CD14-positive monocyte (primary cell): ENCODE measurements around the gene ZMYND19. TPM values are rescaled to one million over a fixed set of nuclear protein-coding genes. Genes with fewer than 3 reads are reported as not detected.

Experiments
- DNase-seq, 3 donors: peaks; one replicate each; pipeline ENCODE4 v3.0.0-alpha.2; 2011 to 2022
- H2AFZ ChIP-seq: 2 replicates; pipeline ENCODE4 v1.6.0; 2012; ENCODE audit warnings: mild to moderate bottlenecking, low read depth, low read length, inconsistent platforms; ENCODE audit not compliant: insufficient read depth, poor library complexity, severe bottlenecking
- H3K27ac ChIP-seq, 2 donors: 1 replicate in 1 of 2; 2 replicates in 1 of 2; pipeline ENCODE4 v1.5.1; 2012 to 2013; ENCODE audit warnings: low read length in 2 of 2, control low read depth in 1 of 2, inconsistent platforms in 1 of 2, low read depth in 1 of 2, mild to moderate bottlenecking in 1 of 2
- H3K27me3 ChIP-seq, 2 donors: one replicate each; pipeline versions ENCODE4 v1.6.0 to v1.6.1; 2011 to 2013; ENCODE audit warnings: low read length in 2 of 2; ENCODE audit not compliant: control insufficient read depth in 2 of 2, insufficient read depth in 2 of 2
- H3K36me3 ChIP-seq, 2 donors: replicated peaks in 1 of 2; 1 replicate in 1 of 2; 2 replicates in 1 of 2; pipeline versions ENCODE4 v1.5.1 to v1.6.1; 2012 to 2013; ENCODE audit warnings: low read length in 2 of 2, control low read depth in 1 of 2, inconsistent platforms in 1 of 2, mild to moderate bottlenecking in 1 of 2; ENCODE audit not compliant: insufficient read depth in 2 of 2, control insufficient read depth in 1 of 2
- H3K4me1 ChIP-seq, 2 donors: 1 replicate in 1 of 2; 2 replicates in 1 of 2; pipeline versions ENCODE4 v1.5.1 to v1.6.1; 2012 to 2013; ENCODE audit warnings: low read length in 2 of 2, control low read depth in 1 of 2, inconsistent platforms in 1 of 2, mild to moderate bottlenecking in 1 of 2, moderate library complexity in 1 of 2; ENCODE audit not compliant: insufficient read depth in 2 of 2, control insufficient read depth in 1 of 2
- H3K4me2 ChIP-seq: replicated peaks from 2 replicates; pipeline ENCODE3; 2012; ENCODE audit warnings: low read length, moderate library complexity, mild to moderate bottlenecking; ENCODE audit not compliant: poor library complexity, severe bottlenecking; ENCODE audit errors: extremely low read depth
- H3K4me3 ChIP-seq, 3 experiments: fragments of 200-600 bp in 1 of 3; sonication (generic) in 1 of 3; replicated peaks in 1 of 3; 1 replicate in 2 of 3; 2 replicates in 1 of 3; pipeline ENCODE4 v1.5.1; 2011 to 2013; ENCODE audit warnings: low read length in 3 of 3, mild to moderate bottlenecking in 3 of 3, control low read depth in 2 of 3, low read depth in 2 of 3, inconsistent platforms in 1 of 3, moderate library complexity in 1 of 3
- H3K79me2 ChIP-seq: 2 replicates; pipeline ENCODE4 v1.6.0; 2012; ENCODE audit warnings: mild to moderate bottlenecking, control low read depth, inconsistent platforms, low read length, moderate library complexity; ENCODE audit not compliant: insufficient read depth
- H3K9ac ChIP-seq: 2 replicates; pipeline ENCODE4 v1.6.0; 2017; ENCODE audit warnings: low read length, mild to moderate bottlenecking; ENCODE audit not compliant: insufficient read depth, poor library complexity, severe bottlenecking
- H3K9me3 ChIP-seq, 2 donors: replicated peaks in 1 of 2; 1 replicate in 1 of 2; 2 replicates in 1 of 2; pipeline versions ENCODE4 v1.5.1 to v1.6.1; 2012 to 2013; ENCODE audit warnings: low read length in 2 of 2, control low read depth in 1 of 2; ENCODE audit not compliant: control insufficient read depth in 1 of 2, insufficient read depth in 1 of 2
- H4K20me1 ChIP-seq: 2 replicates; pipeline ENCODE4 v1.6.0; 2012; ENCODE audit warnings: mild to moderate bottlenecking, low read length, control low read depth, moderate library complexity; ENCODE audit not compliant: insufficient read depth
- H3K27ac Mint-ChIP-seq, 7 donors: one replicate each; pipeline ENCODE4 v1.8.0; 2020; ENCODE audit warnings: mild to moderate bottlenecking in 7 of 7, mixed read lengths in 7 of 7, moderate library complexity in 6 of 7, inconsistent platforms in 2 of 7
- H3K27me3 Mint-ChIP-seq, 3 donors: one replicate each; pipeline ENCODE4 v1.8.0; 2021 to 2022; ENCODE audit warnings: low read depth in 3 of 3, mild to moderate bottlenecking in 3 of 3, mixed read lengths in 3 of 3, moderate library complexity in 3 of 3, inconsistent platforms in 1 of 3
- H3K36me3 Mint-ChIP-seq, 2 donors: one replicate each; pipeline ENCODE4 v1.8.0; 2020; ENCODE audit warnings: mixed read lengths in 2 of 2, inconsistent platforms in 1 of 2, mild to moderate bottlenecking in 1 of 2
- H3K4me1 Mint-ChIP-seq: one replicate; pipeline ENCODE4 v1.8.0; 2020; ENCODE audit warnings: mild to moderate bottlenecking, mixed read lengths
- H3K4me3 Mint-ChIP-seq, 2 donors: one replicate each; pipeline ENCODE4 v1.8.0; 2020; ENCODE audit warnings: mild to moderate bottlenecking in 2 of 2, mixed read lengths in 2 of 2, moderate library complexity in 1 of 2
- H3K9me3 Mint-ChIP-seq, 7 donors: one replicate each; pipeline ENCODE4 v1.8.0; 2020 to 2022; ENCODE audit warnings: mixed read lengths in 7 of 7, mild to moderate bottlenecking in 6 of 7, moderate library complexity in 6 of 7, inconsistent platforms in 2 of 7
- whole genome bisulfite sequencing: methylation state at CpG from one replicate; pipeline ENCODE4 v1.1.5; 2013; ENCODE audit warnings: missing lambda C conversion rate; ENCODE audit not compliant: insufficient coverage; 5-methylcytosine and 5-hydroxymethylcytosine counted together
- intact Hi-C, 2 donors: fragments of 100-400 bp; cut with micrococcal nuclease; formaldehyde crosslinking; loops; one replicate each; pipeline versions ENCODE4 v1.15.0 to v1.15.1; 2023
- polyA plus RNA-seq, 3 donors: library from polyadenylated mRNA; depleted of rRNA in 1 of 3; unstranded in 2 of 3; stranded (reverse) in 1 of 3; fragments of 300-500 nt in 2 of 3; fragments of >200 nt in 1 of 3; fragmentation: Illumina TruSeq in 2 of 3; gene quantifications; 1 replicate in 2 of 3; 2 replicates in 1 of 3; pipeline ENCODE4 v1.2.3, GENCODE V29; 2012 to 2021
- TF ChIP-seq, protein P1 (sequence below): fragments of 200-600 bp; IDR thresholded peaks from one replicate; pipeline ENCODE4 v1.8.0; 2022; ENCODE audit warnings: antibody characterized with exemption, mild to moderate bottlenecking

ZMYND19 gene
- polyA plus RNA-seq, 3 donors = 1.9 to 12.4 (median 4.5) TPM

DNA sequence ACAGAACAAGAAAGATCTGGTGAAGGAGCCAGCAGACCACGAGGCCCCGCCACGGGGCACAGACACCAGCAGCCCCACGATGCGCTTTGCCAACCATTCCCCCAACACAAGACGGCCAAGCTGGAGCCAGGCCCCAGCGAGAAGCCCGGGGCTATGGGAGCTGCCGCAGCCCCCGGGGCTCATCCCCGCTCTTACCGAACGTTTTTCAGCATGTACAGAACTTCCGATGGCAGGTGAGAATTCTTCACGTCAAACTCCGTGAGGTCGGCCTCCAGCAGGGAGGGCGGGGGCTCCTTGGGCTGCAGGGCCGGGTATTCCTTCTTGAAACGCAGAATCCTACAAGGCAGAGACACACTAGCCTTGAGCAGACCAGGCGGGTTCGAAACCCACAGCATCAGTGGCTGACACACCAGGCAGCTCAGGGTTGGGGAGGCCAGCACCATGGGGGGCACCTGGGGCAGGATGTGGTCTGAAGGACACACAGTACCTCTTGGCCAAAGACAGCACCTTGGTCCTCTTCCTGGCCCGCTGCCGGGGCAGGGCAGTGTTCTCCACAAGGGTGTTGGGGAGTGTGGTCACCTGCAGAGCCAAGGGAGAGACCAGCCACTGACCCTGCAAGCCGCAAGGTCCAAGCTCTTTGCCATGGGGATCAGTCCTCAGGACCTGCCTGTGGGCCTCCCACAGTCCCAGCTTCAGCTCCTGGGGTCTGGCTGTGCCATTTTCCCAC lies 46.9 kb downstream of the ZMYND19 start:
- Histone ChIP-seq H4K20me1 (no peaks in the 10 kb centered on the region), H3K4me1 (no peaks in the 10 kb centered on the region), H3K9ac (no peak overlapping the region), H2AFZ (no peak overlapping the region), H3K27ac (no peak overlapping the region), H3K4me2 (no peak overlapping the region), H3K4me3 (no peak overlapping the region), H3K79me2 (no peaks in the 10 kb centered on the region), H3K27me3 (no peaks in the 10 kb centered on the region), H3K9me3 (no peaks in the 10 kb centered on the region), H3K36me3 (no peaks in the 10 kb centered on the region)
- Mint-ChIP-seq H3K4me3 (no peak overlapping the region), H3K9me3 (peaks cover 0 to 6% (median 0%) of the 10 kb centered on the region in 7 donors), H3K4me1 (no peaks in the 10 kb centered on the region), H3K27ac (no peak overlapping the region), H3K36me3 (no peaks in the 10 kb centered on the region), H3K27me3 (peaks cover 0 to 3% (median 2%) of the 10 kb centered on the region in 3 donors)
- 92% methylated on average over 25 of the region's 25 CpGs for WGBS
- no peak for DNase-seq
- intact Hi-C loops = no loop called here
- TF ChIP-seq, protein P1, sequence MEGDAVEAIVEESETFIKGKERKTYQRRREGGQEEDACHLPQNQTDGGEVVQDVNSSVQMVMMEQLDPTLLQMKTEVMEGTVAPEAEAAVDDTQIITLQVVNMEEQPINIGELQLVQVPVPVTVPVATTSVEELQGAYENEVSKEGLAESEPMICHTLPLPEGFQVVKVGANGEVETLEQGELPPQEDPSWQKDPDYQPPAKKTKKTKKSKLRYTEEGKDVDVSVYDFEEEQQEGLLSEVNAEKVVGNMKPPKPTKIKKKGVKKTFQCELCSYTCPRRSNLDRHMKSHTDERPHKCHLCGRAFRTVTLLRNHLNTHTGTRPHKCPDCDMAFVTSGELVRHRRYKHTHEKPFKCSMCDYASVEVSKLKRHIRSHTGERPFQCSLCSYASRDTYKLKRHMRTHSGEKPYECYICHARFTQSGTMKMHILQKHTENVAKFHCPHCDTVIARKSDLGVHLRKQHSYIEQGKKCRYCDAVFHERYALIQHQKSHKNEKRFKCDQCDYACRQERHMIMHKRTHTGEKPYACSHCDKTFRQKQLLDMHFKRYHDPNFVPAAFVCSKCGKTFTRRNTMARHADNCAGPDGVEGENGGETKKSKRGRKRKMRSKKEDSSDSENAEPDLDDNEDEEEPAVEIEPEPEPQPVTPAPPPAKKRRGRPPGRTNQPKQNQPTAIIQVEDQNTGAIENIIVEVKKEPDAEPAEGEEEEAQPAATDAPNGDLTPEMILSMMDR = no peak

DNA sequence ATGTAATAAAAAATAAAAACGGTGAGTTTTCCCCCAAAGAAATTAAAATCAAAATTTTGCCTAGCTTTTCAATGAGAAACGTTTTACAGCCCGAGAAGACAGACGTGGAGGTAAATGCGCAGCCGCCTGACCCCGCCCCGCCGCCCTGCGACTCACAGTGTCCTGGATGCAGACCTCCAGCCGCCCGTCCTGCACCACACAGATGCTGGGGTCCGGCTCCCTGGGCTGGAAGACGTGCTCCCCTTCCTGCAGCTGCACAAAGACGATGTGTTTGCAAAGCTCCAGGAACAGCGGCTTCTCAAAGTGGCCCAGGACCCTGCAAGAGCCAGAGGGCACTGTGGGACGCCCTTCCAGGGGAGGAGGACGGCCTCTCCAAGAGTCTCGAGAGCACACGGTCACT lies 47.8 kb downstream of the ZMYND19 start:
- H2AFZ ChIP-seq = no peak overlapping the region
- no peaks in the 10 kb centered on the region for H3K36me3 ChIP-seq
- Mint-ChIP-seq H3K9me3 (peaks cover 0 to 6% (median 0%) of the 10 kb centered on the region in 7 donors), H3K4me1 (peaks cover 1% of the 10 kb centered on the region), H3K27ac (no peak overlapping the region), H3K36me3 (no peaks in the 10 kb centered on the region), H3K27me3 (peaks cover 0 to 3% (median 2%) of the 10 kb centered on the region in 3 donors), H3K4me3 (no peak overlapping the region)
- no peak overlapping the region for H3K4me2 ChIP-seq
- H3K27ac ChIP-seq = no peak overlapping the region
- no peaks in the 10 kb centered on the region for H3K27me3 ChIP-seq
- TF ChIP-seq, protein P1 = no peak
- no peaks in the 10 kb centered on the region for H3K79me2 ChIP-seq
- no peaks in the 10 kb centered on the region for H3K9me3 ChIP-seq
- H3K9ac ChIP-seq = no peak overlapping the region
- intact Hi-C loops = no loop called here
- H3K4me1 ChIP-seq = no peaks in the 10 kb centered on the region
- DNase-seq = no peak
- no peak overlapping the region for H3K4me3 ChIP-seq
- H4K20me1 ChIP-seq = no peaks in the 10 kb centered on the region
- 97% methylated on average over 17 of the region's 20 CpGs for WGBS
